HepG2 (cell line): ENCODE results near the gene CDKL5.

Source experiments
- CTCF ChIP-seq: sonication (generic); formaldehyde crosslinking; IDR thresholded peaks from 2 replicates; pipeline ENCODE4 v1.5.0; 2020; ENCODE audit warnings: mild to moderate bottlenecking, missing genetic modification reagents, moderate library complexity
- MED1 ChIP-seq: sonication (generic); formaldehyde crosslinking; IDR thresholded peaks from 2 replicates; pipeline ENCODE4 v1.4.0; 2020; ENCODE audit warnings: missing genetic modification reagents
- MNT ChIP-seq: fragments of 450-650 bp; IDR thresholded peaks from 2 replicates; pipeline ENCODE4 v1.6.1; 2016
- NR3C1 ChIP-seq: sonication (generic); formaldehyde crosslinking; IDR thresholded peaks from 2 replicates; pipeline ENCODE4 v1.4.0; 2020; ENCODE audit warnings: missing genetic modification reagents
- SP140L ChIP-seq: sonication (generic); formaldehyde crosslinking; IDR thresholded peaks from 2 replicates; pipeline ENCODE4 v1.4.0; 2020; ENCODE audit warnings: missing genetic modification reagents, borderline replicate concordance
- STAG1 ChIP-seq: sonication (generic); formaldehyde crosslinking; IDR thresholded peaks from 2 replicates; pipeline ENCODE4 v1.4.0; 2020; ENCODE audit warnings: missing genetic modification reagents
- TOPORS ChIP-seq: sonication (generic); formaldehyde crosslinking; IDR thresholded peaks from 2 replicates; pipeline ENCODE4 v1.8.0; 2023; ENCODE audit warnings: mild to moderate bottlenecking, missing genetic modification reagents
- TF ChIP-seq, protein P1 (sequence below): sonication (generic); formaldehyde crosslinking; IDR thresholded peaks from 2 replicates; pipeline ENCODE4 v1.5.0; 2020; ENCODE audit warnings: missing genetic modification reagents
- TF ChIP-seq, protein P2 (sequence below): sonication (generic); formaldehyde crosslinking; IDR thresholded peaks from 2 replicates; pipeline ENCODE4 v1.8.1; 2023; ENCODE audit warnings: mild to moderate bottlenecking, missing genetic modification reagents, borderline replicate concordance
- TF ChIP-seq, protein P3 (sequence below): sonication (generic); formaldehyde crosslinking; IDR thresholded peaks from 2 replicates; pipeline ENCODE4 v1.4.0; 2020; ENCODE audit warnings: missing genetic modification reagents

DNA sequence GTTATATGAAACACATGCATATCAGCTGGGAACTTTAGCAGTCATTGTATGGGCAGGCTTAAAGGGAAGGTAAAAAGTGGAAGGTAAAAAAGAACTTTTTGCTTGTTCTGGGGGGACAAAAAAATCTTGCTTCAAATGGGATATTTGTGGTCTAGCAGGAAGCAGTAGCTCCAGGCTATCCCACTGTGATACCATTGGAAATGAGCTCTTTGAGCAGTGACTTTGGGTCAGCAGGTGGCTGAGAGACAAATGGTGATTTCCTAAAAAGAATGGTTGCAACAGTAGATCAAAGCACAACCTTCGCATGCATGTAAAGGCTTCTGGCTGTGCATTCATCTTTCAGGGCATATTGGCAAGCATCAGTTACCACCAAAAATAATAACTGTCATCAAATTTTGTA, 140.3 kb downstream of the CDKL5 start:
- TF ChIP-seq MNT: no peak
- no peak for TF ChIP-seq TOPORS
- TF ChIP-seq STAG1 (CRISPR knock-in tag): no peak
- no peak for TF ChIP-seq MED1
- TF ChIP-seq, protein P1, sequence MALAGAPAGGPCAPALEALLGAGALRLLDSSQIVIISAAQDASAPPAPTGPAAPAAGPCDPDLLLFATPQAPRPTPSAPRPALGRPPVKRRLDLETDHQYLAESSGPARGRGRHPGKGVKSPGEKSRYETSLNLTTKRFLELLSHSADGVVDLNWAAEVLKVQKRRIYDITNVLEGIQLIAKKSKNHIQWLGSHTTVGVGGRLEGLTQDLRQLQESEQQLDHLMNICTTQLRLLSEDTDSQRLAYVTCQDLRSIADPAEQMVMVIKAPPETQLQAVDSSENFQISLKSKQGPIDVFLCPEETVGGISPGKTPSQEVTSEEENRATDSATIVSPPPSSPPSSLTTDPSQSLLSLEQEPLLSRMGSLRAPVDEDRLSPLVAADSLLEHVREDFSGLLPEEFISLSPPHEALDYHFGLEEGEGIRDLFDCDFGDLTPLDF (CRISPR knock-in tag): no peak
- no peak for TF ChIP-seq CTCF
- no peak for TF ChIP-seq NR3C1 (CRISPR knock-in tag)
- TF ChIP-seq SP140L (CRISPR knock-in tag): no peak
- TF ChIP-seq, protein P2, sequence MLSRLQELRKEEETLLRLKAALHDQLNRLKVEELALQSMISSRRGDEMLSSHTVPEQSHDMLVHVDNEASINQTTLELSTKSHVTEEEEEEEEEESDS: no peak
- TF ChIP-seq, protein P3, sequence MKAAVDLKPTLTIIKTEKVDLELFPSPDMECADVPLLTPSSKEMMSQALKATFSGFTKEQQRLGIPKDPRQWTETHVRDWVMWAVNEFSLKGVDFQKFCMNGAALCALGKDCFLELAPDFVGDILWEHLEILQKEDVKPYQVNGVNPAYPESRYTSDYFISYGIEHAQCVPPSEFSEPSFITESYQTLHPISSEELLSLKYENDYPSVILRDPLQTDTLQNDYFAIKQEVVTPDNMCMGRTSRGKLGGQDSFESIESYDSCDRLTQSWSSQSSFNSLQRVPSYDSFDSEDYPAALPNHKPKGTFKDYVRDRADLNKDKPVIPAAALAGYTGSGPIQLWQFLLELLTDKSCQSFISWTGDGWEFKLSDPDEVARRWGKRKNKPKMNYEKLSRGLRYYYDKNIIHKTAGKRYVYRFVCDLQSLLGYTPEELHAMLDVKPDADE (CRISPR knock-in tag): no peak
